ENCODE data around the gene FNDC3B.
"Not testable (repeated sequence)": the region's sequence is repeated elsewhere in the genome, so short reads cannot be mapped to it uniquely, and the experiment has no call there.

Gene FNDC3B

DNA sequence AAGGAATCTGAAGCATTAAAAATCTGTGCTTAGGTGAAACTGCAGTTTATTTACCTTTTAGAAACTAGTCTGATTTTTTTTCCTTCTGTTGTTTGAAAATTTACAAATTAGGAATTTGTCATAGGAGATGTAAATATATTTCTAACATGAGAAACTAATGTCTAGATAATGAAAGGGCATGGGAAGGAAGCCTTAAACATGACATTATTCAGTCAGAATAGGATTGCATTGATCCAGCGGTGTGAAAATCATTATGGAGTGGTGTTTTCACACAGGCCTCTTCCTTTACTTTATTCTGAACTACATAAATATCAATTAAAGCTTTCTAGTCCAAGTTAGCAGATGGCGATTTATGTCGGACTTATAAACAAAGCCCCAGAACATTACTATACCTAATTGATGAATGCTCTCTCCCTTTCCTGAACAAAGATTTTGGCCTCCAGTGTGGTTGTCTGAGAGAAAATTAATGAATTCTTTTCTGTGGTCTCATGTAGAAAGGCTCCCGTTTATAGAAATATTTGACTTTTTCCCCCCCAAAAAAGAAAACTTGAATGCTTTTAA, 37.9 kb downstream of the FNDC3B start:
- no peak for DNase-seq

DNA sequence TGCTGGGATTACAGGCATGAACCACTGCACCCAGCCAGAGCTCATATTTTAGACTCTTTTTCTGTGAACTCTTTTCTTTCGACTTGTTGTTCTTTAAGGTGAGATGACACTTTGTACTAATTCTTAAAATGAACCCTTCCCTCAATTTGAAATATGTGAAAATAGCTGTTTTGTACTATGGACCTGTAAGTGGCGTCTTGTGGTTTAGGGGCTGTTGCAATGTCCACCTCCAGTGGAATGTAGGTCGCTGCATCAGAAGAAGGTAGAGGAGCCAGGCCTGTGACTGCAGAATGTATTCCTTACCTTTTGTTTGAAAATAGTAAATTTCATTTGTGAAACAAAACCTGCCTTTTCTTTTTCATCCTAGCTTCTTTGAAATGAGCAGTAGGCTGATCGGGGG, 38.9 kb downstream of the FNDC3B start:
- no peak for DNase-seq

DNA sequence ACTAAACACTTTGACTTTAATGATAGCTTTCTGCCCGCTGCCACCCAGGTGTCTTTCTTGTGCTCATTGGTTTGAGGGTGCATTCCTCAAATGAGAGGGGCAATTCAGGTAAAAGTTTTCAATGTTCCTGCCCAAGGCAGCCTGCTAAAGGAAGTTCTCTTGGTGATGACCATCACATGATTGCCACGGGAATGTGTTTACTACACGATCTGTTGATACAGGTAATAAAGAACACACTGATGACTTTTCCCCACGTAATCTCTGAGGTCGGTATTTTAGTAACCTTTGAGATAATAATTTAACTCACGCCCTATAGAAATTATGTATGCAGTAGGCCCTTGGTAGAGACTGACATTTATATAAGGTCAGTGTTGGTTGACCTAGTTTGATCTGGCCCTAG, 39.3 kb downstream of the FNDC3B start:
- DNase-seq = no peak

DNA sequence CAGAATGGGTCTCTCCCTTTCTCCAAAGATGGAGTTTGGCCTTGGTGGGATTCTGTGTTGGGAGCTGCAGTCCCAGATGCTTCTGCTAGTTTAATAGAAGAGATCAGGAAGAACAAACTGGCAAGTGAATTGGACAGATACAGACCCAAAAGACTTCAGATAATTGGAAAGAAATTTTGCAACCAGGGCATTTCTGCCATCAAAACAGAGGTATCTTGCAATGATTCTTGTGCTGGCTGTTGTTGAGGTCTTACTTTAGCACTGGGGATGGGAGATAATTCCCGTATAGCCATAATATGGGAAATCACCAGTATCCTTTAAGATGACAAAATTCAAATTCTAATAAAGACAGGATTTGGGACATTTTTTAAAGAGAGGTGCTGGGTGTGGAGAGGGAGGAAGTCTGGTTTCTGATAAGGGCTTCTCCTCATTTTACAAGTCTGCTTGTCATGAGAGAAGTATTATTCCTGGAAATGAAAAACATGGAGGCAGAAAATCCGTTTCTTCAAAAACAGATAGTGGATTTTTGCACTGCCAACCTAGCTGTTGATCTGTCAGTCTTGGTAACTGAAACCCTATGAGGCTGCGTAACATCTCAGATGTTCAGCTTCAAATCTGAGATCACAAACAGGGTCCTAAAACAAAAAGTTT, 40.1 kb downstream of the FNDC3B start:
- DNase-seq = no peak

DNA sequence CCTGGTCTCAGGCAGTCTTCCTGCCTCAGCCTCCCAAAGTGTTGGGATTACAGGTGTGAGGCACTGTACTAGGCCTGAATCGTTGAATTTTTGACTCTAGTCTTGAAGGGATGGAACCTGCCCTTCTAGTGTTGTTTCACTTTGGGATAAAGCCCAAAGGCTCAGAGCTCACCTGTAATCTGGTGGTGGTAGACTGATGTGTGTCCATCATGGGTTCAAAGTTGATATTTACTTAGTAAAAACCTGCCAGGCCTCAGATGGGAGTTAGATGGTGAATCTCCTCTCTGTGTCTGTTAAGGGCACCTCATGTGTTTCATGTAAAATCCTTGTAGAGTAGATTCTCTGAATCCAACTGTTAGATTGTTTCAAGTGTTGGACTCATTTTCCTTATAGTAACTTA, 41.1 kb downstream of the FNDC3B start:
- no peak for DNase-seq

DNA sequence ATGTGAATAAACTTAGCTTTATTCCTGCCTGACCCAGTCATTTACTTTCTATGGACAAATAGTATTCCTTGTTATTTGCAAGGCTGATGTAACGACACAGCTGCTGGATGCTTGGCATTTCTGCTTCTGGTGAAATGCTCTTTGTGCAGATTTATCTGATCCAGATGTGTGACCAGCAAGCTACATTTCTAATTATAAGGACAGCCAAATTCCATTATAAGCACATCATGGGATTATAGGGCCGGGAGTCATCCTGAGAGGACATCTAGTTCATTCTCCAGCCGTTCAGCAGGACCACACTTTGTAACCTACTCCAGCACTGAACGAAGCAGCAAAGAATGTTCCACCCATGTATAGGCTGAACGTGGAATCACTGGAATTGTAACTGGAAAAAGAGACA, 42.9 kb downstream of the FNDC3B start:
- no peak for DNase-seq

DNA sequence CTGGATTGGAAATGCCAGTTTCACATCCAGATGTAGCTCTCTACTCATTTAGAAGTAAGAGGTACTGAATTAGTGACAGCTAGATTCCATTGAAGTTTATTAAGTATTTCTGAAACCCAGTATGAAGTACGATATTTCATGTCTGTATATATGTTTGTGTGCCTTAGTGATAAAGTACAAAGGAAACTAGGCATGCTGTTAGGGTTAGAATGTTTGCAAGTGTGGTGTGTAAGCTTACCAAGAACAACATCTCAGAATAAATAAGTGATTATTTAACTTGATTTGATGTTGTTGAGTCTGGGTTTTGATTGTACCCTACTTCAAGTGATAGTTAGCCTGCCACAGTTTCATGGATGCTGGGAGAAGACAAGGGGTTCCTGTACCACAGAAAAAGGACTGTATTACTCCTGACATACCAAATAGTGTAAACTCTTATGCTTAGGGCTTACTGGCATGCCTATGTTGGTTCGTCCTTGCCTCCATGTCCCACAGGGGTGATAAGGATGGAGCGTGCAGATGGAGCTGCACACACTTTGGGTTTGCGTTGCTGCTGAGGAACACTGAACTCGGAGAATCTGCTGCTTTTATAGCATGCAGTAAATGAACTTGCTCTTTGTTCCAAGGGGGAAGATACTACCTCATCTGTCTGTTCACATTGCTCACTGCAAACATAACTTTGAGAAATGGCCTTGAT, 43.6 kb downstream of the FNDC3B start:
- no peak for DNase-seq

DNA sequence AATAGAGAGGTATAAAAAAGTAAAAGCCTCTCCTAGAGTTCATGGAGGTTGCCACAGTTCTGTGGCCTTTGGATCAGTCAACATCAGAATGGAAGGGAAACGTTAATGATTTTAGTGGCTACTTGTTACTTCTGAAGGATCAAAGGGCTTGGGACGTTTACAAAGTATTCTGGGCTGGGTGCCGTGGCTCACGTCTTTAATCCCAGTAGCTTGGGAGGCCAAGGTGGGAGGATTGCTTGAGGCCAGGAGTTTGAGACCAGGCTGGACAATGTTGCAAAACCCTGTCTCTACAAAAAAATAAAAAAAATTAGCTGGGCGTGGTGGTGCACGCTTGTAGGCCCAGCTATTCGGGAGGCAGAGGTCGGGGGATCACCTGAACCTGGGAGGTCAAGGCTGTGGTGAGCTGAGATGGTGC, 44.6 kb downstream of the FNDC3B start:
- no peak for DNase-seq

DNA sequence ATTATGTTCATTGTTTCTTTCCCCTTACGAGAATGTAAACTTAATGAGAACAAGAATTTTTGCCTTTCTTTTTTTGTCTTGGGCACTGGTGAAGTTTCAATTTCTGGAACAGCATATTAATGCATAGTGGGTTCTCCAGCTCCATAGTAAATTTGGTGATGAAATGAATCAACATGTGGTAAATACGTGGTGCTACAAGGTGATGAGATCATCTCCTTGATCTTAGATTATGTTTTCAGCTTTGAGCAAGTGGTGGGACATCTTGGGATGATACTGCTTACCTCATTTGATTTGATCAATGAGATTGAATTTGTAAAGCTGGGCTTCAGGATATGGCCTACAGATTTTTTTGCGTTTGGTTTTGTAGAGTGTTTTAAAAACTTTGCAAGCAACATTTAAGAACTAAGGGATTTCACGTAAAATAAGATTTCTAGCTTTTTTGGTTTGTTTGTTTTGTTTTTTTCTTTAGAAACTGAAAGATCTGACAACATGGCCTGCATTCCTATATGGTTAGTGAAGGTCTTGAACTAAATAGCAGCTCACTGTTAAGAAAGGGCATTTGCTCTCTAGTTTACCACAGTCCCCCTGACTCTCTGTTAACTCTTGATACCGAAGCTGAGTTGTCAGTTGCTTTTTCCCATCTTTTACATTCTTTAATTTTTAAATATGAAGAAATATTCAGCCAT, 45.6 kb downstream of the FNDC3B start:
- DNase-seq = no peak

DNA sequence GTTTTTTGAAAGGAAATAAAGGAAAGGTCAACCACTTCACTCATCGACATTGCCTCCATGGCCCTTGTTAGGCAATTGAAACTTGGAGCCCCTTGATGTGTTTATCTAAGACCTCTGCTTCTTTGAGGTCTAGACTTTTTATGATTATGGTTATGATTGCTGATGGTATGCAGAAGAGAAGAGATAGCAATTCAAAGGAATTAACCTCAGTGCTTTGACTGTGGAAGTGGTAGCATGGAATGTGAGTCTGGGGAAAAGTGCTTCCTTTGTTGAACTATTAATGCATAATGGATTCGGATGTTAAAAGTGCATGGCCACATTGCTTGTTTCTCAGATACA, 46.1 kb downstream of the FNDC3B start:
- DNase-seq = no peak

DNA sequence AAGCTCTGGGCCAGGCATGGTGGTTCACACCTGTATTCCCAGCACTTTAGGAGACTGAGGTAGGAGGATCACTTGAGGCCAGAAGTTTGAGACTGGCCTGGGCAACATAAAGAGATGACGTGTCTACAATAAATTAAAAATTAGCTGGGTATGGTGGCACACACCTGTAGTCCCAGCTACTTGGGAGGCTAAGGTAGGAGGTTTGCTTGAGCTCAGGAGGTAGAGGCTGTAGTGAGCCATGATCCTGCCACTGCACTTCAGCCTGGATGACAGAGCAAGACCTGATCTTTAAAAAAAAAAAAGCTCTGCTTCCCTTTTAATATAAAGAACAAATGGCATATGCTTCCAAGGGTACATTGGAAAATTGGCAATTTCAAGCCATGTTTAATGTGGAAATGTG, 46.7 kb downstream of the FNDC3B start:
- no peak for DNase-seq

DNA sequence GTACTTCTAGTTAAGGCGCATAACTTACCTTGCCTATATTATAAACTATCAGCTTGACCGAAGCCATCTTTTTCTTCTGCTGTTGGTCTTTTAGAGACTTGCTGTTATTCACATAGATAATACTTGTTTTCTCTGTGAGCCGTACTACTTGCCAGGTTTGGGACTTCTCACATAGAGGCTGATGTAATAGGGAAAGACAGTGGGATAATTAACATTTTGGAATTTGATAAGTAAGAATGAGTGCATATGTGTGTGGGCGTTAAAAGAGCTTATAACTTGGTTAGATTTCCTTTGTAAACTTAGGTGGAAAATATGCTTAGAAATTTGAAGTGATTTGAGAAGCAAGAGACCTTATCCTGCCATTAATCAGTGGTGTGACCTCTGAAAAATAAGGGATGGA, 47.8 kb downstream of the FNDC3B start:
- DNase-seq = no peak

DNA sequence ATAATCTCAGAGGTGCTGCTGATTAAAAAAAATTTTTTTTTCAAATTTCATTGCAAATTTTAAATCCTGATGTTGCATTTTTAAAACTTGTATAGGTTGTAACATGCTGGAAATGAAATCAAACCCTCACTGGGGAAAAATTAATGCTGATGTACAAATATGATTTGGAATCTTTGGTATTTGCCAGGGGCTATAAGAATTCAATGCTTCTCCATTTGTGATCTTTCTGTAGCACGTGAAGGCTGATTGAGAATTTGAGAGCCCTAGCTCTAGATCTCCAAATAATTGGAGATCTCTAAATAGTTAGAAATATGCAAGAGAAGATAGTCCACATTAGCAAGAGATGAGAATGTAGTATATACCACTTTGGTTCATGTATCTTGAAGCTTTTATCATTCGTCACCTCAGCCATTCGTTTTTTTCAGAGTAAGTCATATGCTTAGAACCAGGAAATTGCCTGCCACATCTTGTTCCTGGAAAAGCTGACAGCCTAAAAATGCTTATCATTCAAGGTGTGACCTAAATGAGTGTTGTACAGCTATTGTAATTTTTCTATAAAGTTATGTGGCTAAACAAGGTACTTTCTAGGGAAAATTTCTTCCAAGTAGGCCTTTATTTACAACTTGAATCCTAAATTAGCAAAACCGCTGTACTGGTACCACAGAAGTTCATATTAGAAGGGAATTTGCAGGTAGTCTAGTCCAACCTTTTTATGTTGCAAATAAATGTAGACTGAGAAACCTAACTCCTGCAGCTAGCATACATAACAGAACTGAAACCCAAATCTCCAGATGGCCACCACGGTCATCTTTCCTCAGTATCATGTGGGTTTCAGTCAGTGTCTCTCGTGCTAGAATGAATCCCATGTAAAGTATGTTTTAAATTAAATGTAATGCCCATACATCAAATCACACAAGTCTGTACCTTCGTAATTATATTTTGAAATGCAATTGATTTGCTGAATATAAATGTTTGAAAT, 48.5 kb downstream of the FNDC3B start:
- no peak for DNase-seq

DNA sequence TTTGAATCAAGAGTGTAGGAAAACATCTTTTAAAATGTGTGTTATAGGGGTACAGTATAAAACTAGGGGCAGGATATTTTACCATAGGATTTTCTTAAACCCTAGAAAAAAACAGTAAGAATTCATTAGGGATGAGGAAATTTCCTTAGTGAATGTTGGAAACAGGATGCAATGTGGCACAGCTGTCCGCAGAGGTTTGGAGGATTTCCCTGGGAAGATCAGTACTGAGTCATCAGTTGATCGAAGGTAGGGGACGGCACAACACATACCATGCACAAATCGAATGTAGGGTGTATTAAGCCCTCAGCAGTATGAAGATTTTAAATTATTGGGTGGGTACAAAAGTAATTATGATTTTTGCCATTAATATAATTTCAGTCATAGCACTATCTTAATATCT, 49.9 kb downstream of the FNDC3B start:
- no peak for DNase-seq

DNA sequence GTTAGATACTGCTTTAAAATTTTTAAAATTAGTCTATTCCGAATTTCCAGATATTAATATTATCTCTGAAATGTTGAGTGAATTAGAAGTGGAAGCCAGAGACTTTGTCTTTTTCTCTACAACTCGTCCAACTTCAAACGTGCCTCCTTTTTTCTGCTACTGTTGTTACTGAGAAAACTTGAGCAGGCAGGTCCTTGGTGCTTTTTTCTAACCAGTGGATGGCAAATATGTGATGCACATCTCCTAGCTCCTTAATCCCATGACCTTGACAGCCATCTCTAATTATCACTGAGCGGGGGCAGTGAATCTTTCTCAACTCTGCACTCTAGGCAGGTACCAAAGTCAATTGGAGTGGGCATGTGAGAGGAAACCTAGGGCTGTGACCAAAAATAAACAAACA, 50.7 kb downstream of the FNDC3B start:
- DNase-seq = no peak

DNA sequence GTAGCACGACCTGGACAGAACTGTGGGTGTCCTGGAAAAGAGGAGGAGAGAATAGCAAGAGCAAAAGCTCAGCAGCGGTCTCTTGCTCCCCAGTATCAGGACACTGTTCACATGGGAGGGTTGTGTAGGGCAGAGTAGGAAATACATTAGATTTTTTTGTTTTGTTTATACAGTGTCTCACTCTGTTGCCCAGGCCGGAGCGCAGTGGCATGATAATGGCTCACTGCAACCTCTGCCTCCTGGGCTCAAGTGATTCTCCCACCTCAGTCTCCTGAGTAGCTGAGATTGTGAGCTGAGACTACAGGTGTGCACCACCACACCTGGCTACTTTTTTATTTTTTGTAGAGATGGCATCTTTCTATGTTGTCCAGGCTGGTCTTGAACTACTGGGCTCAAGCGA, 53.3 kb downstream of the FNDC3B start:
- no peak for DNase-seq

DNA sequence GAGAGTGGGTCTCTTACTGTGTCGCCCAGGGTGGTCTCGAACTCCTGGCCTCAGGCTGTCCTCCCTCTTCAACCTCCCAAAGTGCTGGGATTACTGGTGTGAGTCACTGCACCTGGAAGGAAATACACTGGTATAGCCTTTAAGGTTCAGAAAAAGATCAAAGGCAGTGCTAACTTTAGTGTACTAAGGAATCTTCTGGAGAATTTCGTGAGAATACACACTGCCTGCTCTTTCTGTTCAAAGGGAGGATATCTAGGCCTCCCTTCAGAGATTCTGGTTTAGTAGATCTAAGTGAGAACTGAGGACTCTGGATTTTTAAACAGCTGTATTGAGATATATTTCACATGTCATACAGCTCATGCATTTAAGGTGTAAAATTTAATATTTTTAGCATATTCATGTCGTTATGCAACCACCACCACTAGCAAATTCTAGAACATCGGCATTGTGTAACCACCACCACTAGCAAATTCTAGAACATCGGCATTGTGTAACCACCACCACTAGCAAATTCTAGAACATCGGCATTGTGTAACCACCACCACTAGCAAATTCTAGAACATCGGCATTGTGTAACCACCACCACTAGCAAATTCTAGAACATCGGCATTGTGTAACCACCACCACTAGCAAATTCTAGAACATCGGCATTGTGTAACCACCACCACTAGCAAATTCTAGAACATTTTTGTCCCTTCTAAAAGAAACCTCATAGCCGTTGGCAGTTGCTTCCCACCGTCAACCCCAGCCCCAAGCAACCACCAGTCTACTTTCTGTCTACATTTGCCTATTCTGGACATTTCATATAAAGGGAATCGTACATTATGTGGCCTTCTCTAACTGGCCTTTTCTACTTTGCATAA, 54.4 kb downstream of the FNDC3B start:
- DNase-seq = not testable (repeated sequence)

DNA sequence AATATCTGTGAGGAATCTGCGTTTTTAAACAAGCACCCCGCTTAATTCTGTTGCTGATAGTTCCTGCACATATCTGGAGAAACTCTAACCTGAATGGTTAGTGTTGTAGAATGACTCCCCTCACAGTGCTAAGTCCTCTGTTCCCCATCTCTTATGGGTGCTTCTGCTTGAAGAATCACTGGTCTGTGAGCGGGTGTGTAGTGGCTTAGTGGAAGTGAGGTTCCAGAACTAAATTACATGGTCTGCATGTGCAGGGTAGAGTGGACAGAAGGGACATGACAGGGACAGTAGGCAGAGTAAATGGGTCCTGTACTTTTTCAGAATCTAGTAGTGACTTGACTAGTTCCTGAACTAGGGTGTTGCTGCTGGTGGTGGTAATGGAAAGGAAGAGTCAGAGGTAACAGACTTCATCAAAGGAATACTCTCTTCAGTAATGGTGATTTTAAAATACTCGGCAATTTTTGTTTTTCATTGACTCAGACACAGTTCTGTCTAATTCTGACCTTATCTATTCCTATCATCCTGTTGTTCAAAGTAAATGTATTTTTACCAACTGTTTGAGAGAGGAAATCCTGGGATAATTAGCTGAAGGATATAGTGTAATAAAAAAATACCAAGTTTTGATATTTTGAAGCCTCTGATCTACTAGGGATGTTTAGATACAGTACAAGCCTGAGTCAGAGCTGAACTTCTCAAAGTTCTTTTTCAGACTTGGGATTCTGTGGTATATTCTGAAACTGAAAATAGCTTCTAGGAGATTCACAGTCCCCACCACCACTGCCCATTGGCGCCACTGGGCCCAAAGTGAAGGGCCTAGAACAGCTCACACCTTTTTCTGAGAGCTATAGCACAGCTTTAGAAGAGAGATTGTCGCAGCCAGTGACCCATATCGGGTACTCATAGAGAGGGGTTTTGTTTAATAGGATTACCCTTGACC, 55.5 kb downstream of the FNDC3B start:
- DNase-seq = no peak

DNA sequence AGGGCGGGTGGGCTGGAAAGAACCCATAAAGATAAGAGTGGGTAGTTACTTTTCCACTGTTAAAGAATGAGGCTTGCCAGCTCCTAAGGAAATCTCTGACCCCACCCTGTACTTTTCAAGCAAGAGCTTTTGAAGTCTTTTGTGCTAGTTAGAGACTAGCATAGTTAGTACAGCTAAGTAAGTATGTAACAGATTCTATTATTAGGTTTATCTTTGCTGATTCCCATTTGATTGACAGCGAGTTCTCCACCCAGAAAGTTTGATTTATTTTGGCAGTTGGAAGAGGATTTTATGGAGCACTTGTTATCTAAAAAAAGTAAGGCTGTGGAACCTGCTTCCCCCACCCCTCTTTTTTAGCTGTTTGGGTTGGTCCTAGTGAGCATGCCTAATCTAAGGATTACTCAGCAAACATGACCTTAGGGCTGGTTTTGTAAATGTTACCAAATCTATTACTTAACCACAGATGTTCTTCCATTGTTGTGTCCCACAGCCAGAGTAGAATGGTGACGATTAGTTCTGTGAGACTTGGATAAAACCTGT, 57.6 kb downstream of the FNDC3B start:
- DNase-seq = no peak

DNA sequence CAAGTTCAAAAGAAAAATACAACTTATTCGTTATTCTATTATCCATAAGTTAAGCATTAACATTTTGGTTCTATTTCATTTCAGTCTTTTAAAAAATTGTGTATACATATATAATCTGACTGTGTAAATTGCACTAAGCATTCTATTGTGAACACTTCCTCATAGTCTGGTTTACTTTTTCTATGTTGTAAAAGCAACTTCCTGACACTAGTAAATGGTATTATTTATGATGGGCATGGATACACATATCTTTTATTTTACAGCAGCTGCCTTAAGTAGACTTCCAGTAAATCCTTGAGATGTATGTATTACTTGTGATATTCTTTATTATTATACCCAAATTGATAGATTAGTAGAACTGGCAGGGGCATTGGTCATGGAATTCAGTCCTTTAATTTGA, 58.2 kb downstream of the FNDC3B start:
- no peak for DNase-seq

All from stimulated activated CD4-positive, alpha-beta T cell treated with anti-CD3 and anti-CD28 coated beads, Interleukin-4, amount 100 ng/mL, for 1 hour (primary cell).